GM21526 (cell line): ENCODE measurements around the gene PSMG4.

Experiments
- ATAC-seq: cut with Tn5 transposase; IDR thresholded peaks from one replicate; pipeline ENCODE4 v1.9.1; 2021; ENCODE audit warnings: moderate library complexity; ENCODE audit not compliant: unreplicated experiment, low FRiP score

PSMG4 gene

GRCh38 chr6:3272911-3273547, 14.3 kb downstream of the PSMG4 start:
- ATAC-seq = no peak

- ATAC-seq = no peak
Measured at GRCh38 chr6:3273707-3274521, 15.2 kb downstream of the PSMG4 start.

- no peak for ATAC-seq
Measured at GRCh38 chr6:3276174-3277167, 17.7 kb downstream of the PSMG4 start.

- ATAC-seq = no peak
Measured at GRCh38 chr6:3277251-3277650, 18.5 kb downstream of the PSMG4 start.

GRCh38 chr6:3277851-3278416, 19.2 kb downstream of the PSMG4 start:
- ATAC-seq = no peak

- no peak for ATAC-seq
Measured at GRCh38 chr6:3278691-3279090, 19.9 kb downstream of the PSMG4 start.

- ATAC-seq = no peak
Measured at GRCh38 chr6:3280091-3280490, 21.3 kb downstream of the PSMG4 start.

GRCh38 chr6:3280866-3281465, 22.2 kb downstream of the PSMG4 start:
- ATAC-seq = no peak

GRCh38 chr6:3281631-3282475, 23.1 kb downstream of the PSMG4 start:
- no peak for ATAC-seq

- no peak for ATAC-seq
Measured at GRCh38 chr6:3282476-3283236, 23.9 kb downstream of the PSMG4 start.

GRCh38 chr6:3283241-3283640, 24.5 kb downstream of the PSMG4 start:
- ATAC-seq = no peak

- no peak for ATAC-seq
Measured at GRCh38 chr6:3283641-3284435, 25.1 kb downstream of the PSMG4 start.

- ATAC-seq = no peak
Measured at GRCh38 chr6:3284436-3284876, 25.7 kb downstream of the PSMG4 start.

GRCh38 chr6:3285049-3285639, 26.4 kb downstream of the PSMG4 start:
- no peak for ATAC-seq

GRCh38 chr6:3285732-3286131, 27.0 kb downstream of the PSMG4 start:
- no peak for ATAC-seq

- ATAC-seq = no peak
Measured at GRCh38 chr6:3286641-3287171, 28.0 kb downstream of the PSMG4 start.

- no peak for ATAC-seq
Measured at GRCh38 chr6:3287308-3287707, 28.6 kb downstream of the PSMG4 start.
